K562 (cell line): Measurements from ENCODE around the gene TARS1. TPM values are rescaled to one million over a fixed set of nuclear protein-coding genes. Genes with fewer than 3 reads are reported as not detected.

ENCODE experiments used
- BACH1 ChIP-seq: fragments of 200-800 bp; sonication (Bioruptor generic); IDR thresholded peaks from 2 replicates; pipeline ENCODE4 v1.6.1; 2016; ENCODE audit warnings: missing genetic modification characterization, missing compliant biosample characterization
- CEBPG ChIP-seq, 3 experiments: fragments of 200-800 bp in 1 of 3; sonication (Bioruptor generic) in 1 of 3; sonication (generic) in 1 of 3; formaldehyde crosslinking in 1 of 3; IDR thresholded peaks in 2 of 3; conservative IDR thresholded peaks in 1 of 3; 2 replicates each; pipeline versions ENCODE4 v1.6.1 to v1.8.0; 2016 to 2022; ENCODE audit warnings: missing compliant biosample characterization in 2 of 3, missing genetic modification characterization in 2 of 3, mild to moderate bottlenecking in 1 of 3, missing genetic modification reagents in 1 of 3
- CHD7 ChIP-seq: fragments of 200-600 bp; sonication (generic); IDR thresholded peaks from one replicate; pipeline ENCODE4 v1.6.1; 2012; ENCODE audit warnings: mild to moderate bottlenecking, low read depth, low read length, inconsistent platforms
- GATAD2A ChIP-seq: fragments of 450-650 bp; IDR thresholded peaks from 2 replicates; pipeline ENCODE4 v1.6.1; 2017
- HNRNPLL ChIP-seq: fragments of 200-400 bp; formaldehyde crosslinking; IDR thresholded peaks from 2 replicates; pipeline ENCODE4 v1.6.1; 2017; ENCODE audit warnings: low read length, low read depth, mild to moderate bottlenecking; ENCODE audit not compliant: poor library complexity, severe bottlenecking
- IFI16 ChIP-seq: fragments of 250-450 bp; sonication (Bioruptor Pico); IDR thresholded peaks from 2 replicates; pipeline ENCODE4 v2.1.2; 2022; ENCODE audit warnings: mild to moderate bottlenecking, inconsistent platforms
- MBD2 ChIP-seq: sonication (generic); IDR thresholded peaks from 2 replicates; pipeline ENCODE4 v1.6.1; 2016; ENCODE audit warnings: low read depth, borderline replicate concordance
- NFE2 ChIP-seq: IDR thresholded peaks from 2 replicates; pipeline ENCODE4 v1.6.1; 2014; ENCODE audit warnings: antibody characterized with exemption, low read depth
- PTRF ChIP-seq: fragments of 450-650 bp; IDR thresholded peaks from 2 replicates; pipeline ENCODE4 v1.6.1; 2016; ENCODE audit warnings: mild to moderate bottlenecking, missing genetic modification characterization, missing compliant biosample characterization
- RCOR1 ChIP-seq, 2 experiments: IDR thresholded peaks; 2 replicates each; pipeline ENCODE4 v1.6.1; 2012; ENCODE audit warnings: low read depth in 2 of 2, low read length in 2 of 2, borderline replicate concordance in 1 of 2, improper control_type of control experiment in 1 of 2
- SMARCC2 ChIP-seq: fragments of 450-650 bp; IDR thresholded peaks from 2 replicates; pipeline ENCODE4 v1.6.1; 2017; ENCODE audit warnings: antibody characterized with exemption, moderate library complexity, mild to moderate bottlenecking, low read depth
- ZBTB12 ChIP-seq: fragments of 250-450 bp; sonication (Bioruptor Pico); IDR thresholded peaks from 2 replicates; pipeline ENCODE4 v1.4.0; 2020
- polyA plus RNA-seq, 8 experiments: library from polyadenylated mRNA; depleted of rRNA in 4 of 8; stranded (reverse) in 5 of 8; unstranded in 3 of 8; fragments of >200 nt; fragmentation: Nextera tagmentation in 2 of 8; fragmentation: Illumina TruSeq in 1 of 8; extraction: Ambion mirVana in 2 of 8; extraction: Trizol in 1 of 8; gene quantifications; 2 replicates each; pipeline versions ENCODE4 v1.2.1 to v1.2.3, GENCODE V29; 2011 to 2014; ENCODE audit warnings: inconsistent platforms in 1 of 8, missing spikeins in 1 of 8
- total RNA-seq, 7 experiments: library from RNA; depleted of rRNA in 6 of 7; stranded (reverse); fragments of >200 nt in 6 of 7; fragmentation: Illumina TruSeq in 2 of 7; extraction: Trizol in 2 of 7; gene quantifications; 2 replicates each; pipeline versions ENCODE4 v1.2.1 to v1.2.3, GENCODE V29; 2011 to 2021; ENCODE audit warnings: low replicate concordance in 1 of 7

TARS1 gene
- total and polyA plus RNA-seq, 9 of the 15 experiments (the other 6 are each of a cell fraction or from before 2014, with no cell fraction given) = 263 to 518 (median 439) TPM

GRCh38 chr5:33482335-33482734 is 41.6 kb downstream of the TARS1 start (continued):
- no peak for TF ChIP-seq CHD7
- no peak for TF ChIP-seq CEBPG (CRISPR knock-in tag; IDR thresholded peaks at IDR 0.05)
- no peak for TF ChIP-seq CEBPG (tag; conservative IDR thresholded peaks at IDR 0.05 in 1 of 2, IDR thresholded peaks at IDR 0.05 in 1 of 2)
- no peak for TF ChIP-seq HNRNPLL
- TF ChIP-seq SMARCC2 = no peak
- TF ChIP-seq BACH1 (tag) = no peak
- TF ChIP-seq MBD2 = no peak
- no peak for TF ChIP-seq GATAD2A
- no peak for TF ChIP-seq PTRF (tag)
- no peak for TF ChIP-seq ZBTB12
- TF ChIP-seq IFI16 (CRISPR knock-in tag) = no peak
- no peak for TF ChIP-seq RCOR1 (IDR thresholded peaks at IDR 0.05; ENCODE audit: borderline replicate concordance in 1 of 2, low read depth in 2 of 2, low read length in 2 of 2)
- TF ChIP-seq NFE2 = no peak
